ENCODE data around the gene LGI2.
A peak's percentile ranks its signal among the peaks of the same experiment; 100 is the strongest.
"Not testable (repeated sequence)": the region's sequence is repeated elsewhere in the genome, so short reads cannot be mapped to it uniquely, and the experiment has no call there.

Gene LGI2

GRCh38 chr4:25030277-25031076 lies at the start of gene LGI2:
TSS of gene LGI2 (minus strand) at chr4:25030946. CDS start at chr4:25030693, 253 bp downstream.
- DNase-seq, result peak; percentile 37 to 75 (median 58)

GRCh38 chr4:25078523-25078922 lies 47.8 kb upstream of the LGI2 start:
- DNase-seq, result no peak

GRCh38 chr4:25076625-25077398 lies 46.1 kb upstream of the LGI2 start:
- DNase-seq, result no peak

GRCh38 chr4:25075851-25076250 lies 45.1 kb upstream of the LGI2 start:
- no peak for DNase-seq

- DNase-seq, result no peak
These were observed 44.4 kb upstream of the LGI2 start for GRCh38 chr4:25075129-25075528.

GRCh38 chr4:25070545-25070944 lies 39.8 kb upstream of the LGI2 start:
- DNase-seq, result no peak

- no peak for DNase-seq
These were observed 38.3 kb upstream of the LGI2 start for GRCh38 chr4:25069014-25069413.

- no peak for DNase-seq
These were observed 37.6 kb upstream of the LGI2 start for GRCh38 chr4:25068386-25068785.

GRCh38 chr4:25065932-25066590 lies 35.3 kb upstream of the LGI2 start:
- DNase-seq, result peak in 1 of 3 donors; percentile 32

- DNase-seq, result no peak
These were observed 34.7 kb upstream of the LGI2 start for GRCh38 chr4:25065431-25065858.

- not testable (repeated sequence) for DNase-seq
These were observed 33.7 kb upstream of the LGI2 start for GRCh38 chr4:25064447-25064846.

- peak; percentile 48 to 51 (median 50) for DNase-seq
These were observed 32.4 kb upstream of the LGI2 start for GRCh38 chr4:25063116-25063515.

GRCh38 chr4:25062098-25062497 lies 31.4 kb upstream of the LGI2 start:
- no peak for DNase-seq

- no peak for DNase-seq
These were observed 30.9 kb upstream of the LGI2 start for GRCh38 chr4:25061602-25062001.

GRCh38 chr4:25060963-25061340 lies 30.2 kb upstream of the LGI2 start:
- no peak for DNase-seq

GRCh38 chr4:25060241-25060962 lies 29.7 kb upstream of the LGI2 start:
- no peak for DNase-seq

- DNase-seq, result no peak
These were observed 29.0 kb upstream of the LGI2 start for GRCh38 chr4:25059791-25060190.

GRCh38 chr4:25058796-25059195 lies 28.1 kb upstream of the LGI2 start:
- no peak for DNase-seq

- no peak for DNase-seq
These were observed 26.6 kb upstream of the LGI2 start for GRCh38 chr4:25057299-25057698.

- DNase-seq, result peak in 1 of 3 donors; percentile 11
These were observed 21.3 kb upstream of the LGI2 start for GRCh38 chr4:25052037-25052436.

- peak in 2 of 3 donors; percentile 19 to 49 for DNase-seq
These were observed 20.8 kb upstream of the LGI2 start for GRCh38 chr4:25051534-25051933.

GRCh38 chr4:25050370-25051078 lies 19.8 kb upstream of the LGI2 start:
- DNase-seq, result no peak

Measured in suppressor macrophage treated with lipopolysaccharide for 1 hour (primary cell).